Ascending aorta (tissue), 2 donors: ENCODE results near the gene C1QTNF4. TPM values are rescaled to one million over a fixed set of nuclear protein-coding genes. Genes with fewer than 3 reads are reported as not detected.

Experiments used
- DNase-seq, 2 donors: peaks; one replicate each; pipeline ENCODE4 v3.0.0-alpha.2; 2019; ENCODE audit warnings: low spot score in 2 of 2
- H3K27ac ChIP-seq, 2 donors: fragments of 200-600 bp; sonication (generic); one replicate each; pipeline ENCODE4 v1.5.1; 2016 to 2017; ENCODE audit warnings: mild to moderate bottlenecking in 1 of 2
- H3K27me3 ChIP-seq: fragments of 200-600 bp; sonication (generic); one replicate; pipeline ENCODE4 v1.5.1; 2017
- H3K36me3 ChIP-seq, 2 donors: fragments of 200-600 bp; sonication (generic); one replicate each; pipeline ENCODE4 v1.5.1; 2016
- H3K4me1 ChIP-seq, 2 donors: fragments of 200-600 bp; sonication (generic); one replicate each; pipeline ENCODE4 v1.5.1; 2016 to 2017; ENCODE audit warnings: mild to moderate bottlenecking in 1 of 2
- H3K4me3 ChIP-seq, 2 donors: fragments of 200-600 bp; sonication (generic); one replicate each; pipeline ENCODE4 v1.5.1; 2016 to 2017; ENCODE audit warnings: mild to moderate bottlenecking in 1 of 2
- H3K9me3 ChIP-seq, 2 donors: fragments of 200-600 bp; sonication (generic); one replicate each; pipeline ENCODE4 v1.5.1; 2016
- CTCF ChIP-seq, 3 experiments: fragments of 200-600 bp in 2 of 3; fragments of 450-650 bp in 1 of 3; sonication (generic) in 2 of 3; IDR thresholded peaks; one replicate each; pipeline ENCODE4 v1.5.1; 2016 to 2019; ENCODE audit warnings: antibody characterized with exemption in 3 of 3, mild to moderate bottlenecking in 1 of 3, moderate library complexity in 1 of 3
- intact Hi-C: fragments of 100-400 bp; cut with DNase I; formaldehyde crosslinking; loops from one replicate; pipeline ENCODE4 v1.15.1; 2023
- total RNA-seq: library from RNA; depleted of rRNA; stranded (reverse); fragments of >200 nt; gene quantifications from one replicate; pipeline ENCODE4 v1.1.0, GENCODE V29; 2016

The C1QTNF4 gene
- total RNA-seq, 1 donor from 2014 or later = not detected

- H3K27ac ChIP-seq = no peak overlapping the region
- peaks cover 18 to 27% of the 10 kb centered on the region in 2 donors for H3K36me3 ChIP-seq
- no peaks in the 10 kb centered on the region for H3K27me3 ChIP-seq
- no peaks in the 10 kb centered on the region for H3K9me3 ChIP-seq
- no peak overlapping the region for H3K4me3 ChIP-seq
- H3K4me1 ChIP-seq = no peaks in the 10 kb centered on the region
- no peak for DNase-seq
- intact Hi-C loops = no loop called here
- no peak for TF ChIP-seq CTCF (IDR thresholded peaks at IDR 0.05)
Observed at GRCh38 chr11:47615249-47615648, 21.0 kb upstream of the C1QTNF4 start.

GRCh38 chr11:47611348-47611794 is 17.2 kb upstream of the C1QTNF4 start:
- H3K9me3 ChIP-seq = no peaks in the 10 kb centered on the region
- no peak overlapping the region for H3K27ac ChIP-seq
- H3K27me3 ChIP-seq = no peaks in the 10 kb centered on the region
- H3K36me3 ChIP-seq = peaks cover 4 to 5% of the 10 kb centered on the region in 2 donors
- H3K4me3 ChIP-seq = no peak overlapping the region
- TF ChIP-seq CTCF (IDR thresholded peaks at IDR 0.05) = no peak
- H3K4me1 ChIP-seq = no peaks in the 10 kb centered on the region
- intact Hi-C loops = no loop called here
- no peak for DNase-seq

GRCh38 chr11:47609675-47610074 is 15.5 kb upstream of the C1QTNF4 start:
- DNase-seq = no peak
- no peak overlapping the region for H3K4me3 ChIP-seq
- no peaks in the 10 kb centered on the region for H3K27me3 ChIP-seq
- intact Hi-C loops = no loop called here
- H3K4me1 ChIP-seq = no peaks in the 10 kb centered on the region
- H3K9me3 ChIP-seq = no peaks in the 10 kb centered on the region
- peaks cover 4 to 5% of the 10 kb centered on the region in 2 donors for H3K36me3 ChIP-seq
- no peak overlapping the region for H3K27ac ChIP-seq
- TF ChIP-seq CTCF (IDR thresholded peaks at IDR 0.05) = no peak

- Histone ChIP-seq H3K4me3 (no peak overlapping the region), H3K36me3 (peaks cover 4 to 5% of the 10 kb centered on the region in 2 donors), H3K4me1 (no peaks in the 10 kb centered on the region), H3K27ac (no peak overlapping the region), H3K9me3 (no peaks in the 10 kb centered on the region), H3K27me3 (no peaks in the 10 kb centered on the region)
- no peak for DNase-seq
- no peak for TF ChIP-seq CTCF (IDR thresholded peaks at IDR 0.05)
- intact Hi-C loops = no loop called here
Observed at GRCh38 chr11:47607380-47607779, 13.2 kb upstream of the C1QTNF4 start.

GRCh38 chr11:47606731-47607130 is 12.5 kb upstream of the C1QTNF4 start:
- peaks cover 4 to 5% of the 10 kb centered on the region in 2 donors for H3K36me3 ChIP-seq
- H3K27ac ChIP-seq = no peak overlapping the region
- no peaks in the 10 kb centered on the region for H3K9me3 ChIP-seq
- no peak for TF ChIP-seq CTCF (IDR thresholded peaks at IDR 0.05)
- no peaks in the 10 kb centered on the region for H3K4me1 ChIP-seq
- DNase-seq = no peak
- intact Hi-C loops = no loop called here
- H3K4me3 ChIP-seq = no peak overlapping the region
- H3K27me3 ChIP-seq = no peaks in the 10 kb centered on the region

- H3K4me3 ChIP-seq = no peak overlapping the region
- TF ChIP-seq CTCF (IDR thresholded peaks at IDR 0.05) = no peak
- no peak overlapping the region for H3K27ac ChIP-seq
- no peaks in the 10 kb centered on the region for H3K9me3 ChIP-seq
- H3K4me1 ChIP-seq = no peaks in the 10 kb centered on the region
- peaks cover 0 to 5% of the 10 kb centered on the region in 2 donors for H3K36me3 ChIP-seq
- no peak for DNase-seq
- intact Hi-C loops = no loop called here
- no peaks in the 10 kb centered on the region for H3K27me3 ChIP-seq
Observed at GRCh38 chr11:47605921-47606320, 11.7 kb upstream of the C1QTNF4 start.
